Lung (tissue), 12 donors: ENCODE results near the gene GBF1. TPM values are rescaled to one million over a fixed set of nuclear protein-coding genes. Genes with fewer than 3 reads are reported as not detected.

Source experiments
- ATAC-seq: fragments of 200-7000 bp; cut with Tn5 transposase; one replicate; pipeline ENCODE4 v1.9.1; 2020; ENCODE audit warnings: moderate number of reproducible peaks; ENCODE audit not compliant: insufficient read depth, low FRiP score
- DNase-seq, 3 donors: peaks; one replicate each; pipeline ENCODE4 v3.0.0-alpha.2; 2013 to 2017
- H3K27ac ChIP-seq, 2 donors: one replicate each; pipeline ENCODE4 v1.5.1; 2013; ENCODE audit warnings: mild to moderate bottlenecking in 2 of 2, moderate library complexity in 2 of 2, control low read depth in 1 of 2, inconsistent platforms in 1 of 2, low read depth in 1 of 2, low read length in 1 of 2
- H3K27me3 ChIP-seq, 3 donors: one replicate each; pipeline ENCODE4 v1.5.1; 2013; ENCODE audit warnings: low read length in 2 of 3; ENCODE audit not compliant: control insufficient read depth in 3 of 3, insufficient read depth in 3 of 3
- H3K36me3 ChIP-seq, 4 donors: one replicate each; pipeline ENCODE4 v1.5.1; 2013; ENCODE audit warnings: low read length in 4 of 4, mild to moderate bottlenecking in 1 of 4, moderate library complexity in 1 of 4; ENCODE audit not compliant: control insufficient read depth in 4 of 4, insufficient read depth in 4 of 4
- H3K4me1 ChIP-seq, 5 donors: one replicate each; pipeline ENCODE4 v1.5.1; 2013; ENCODE audit warnings: low read length in 5 of 5, mild to moderate bottlenecking in 2 of 5, moderate library complexity in 1 of 5; ENCODE audit not compliant: control insufficient read depth in 5 of 5, insufficient read depth in 5 of 5
- H3K4me3 ChIP-seq: one replicate; pipeline ENCODE4 v1.5.1; 2013; ENCODE audit warnings: mild to moderate bottlenecking, control low read depth, moderate library complexity
- H3K9ac ChIP-seq, 2 donors: one replicate each; pipeline ENCODE4 v1.5.1; 2013; ENCODE audit warnings: low read length in 2 of 2, control low read depth in 1 of 2; ENCODE audit not compliant: insufficient read depth in 1 of 2
- H3K9me3 ChIP-seq, 4 donors: one replicate each; pipeline ENCODE4 v1.5.1; 2013; ENCODE audit warnings: low read length in 3 of 4, mild to moderate bottlenecking in 1 of 4, moderate library complexity in 1 of 4; ENCODE audit not compliant: control insufficient read depth in 4 of 4, insufficient read depth in 3 of 4
- CTCF ChIP-seq: IDR thresholded peaks from 2 replicates; pipeline ENCODE4 v1.5.1; 2012; ENCODE audit warnings: mild to moderate bottlenecking; ENCODE audit errors: control extremely low read depth, extremely low read depth
- WGBS, 2 donors: extraction: QIAGEN DNeasy Blood & Tissue Kit; methylation state at CpG; one replicate each; pipeline ENCODE4 v1.1.7; 2013; 5-methylcytosine and 5-hydroxymethylcytosine counted together
- polyA plus RNA-seq, 2 donors: library from polyadenylated mRNA; stranded (reverse); fragments of 200-250 nt; gene quantifications; one replicate each; pipeline ENCODE4 v1.2.1, GENCODE V29; 2013
- total RNA-seq, 2 donors: library from RNA; depleted of rRNA in 1 of 2; stranded (reverse); fragments of >200 nt in 1 of 2; gene quantifications; one replicate each; pipeline ENCODE4 v1.2.1, GENCODE V29; 2014 to 2021
- donor health status: control.
- donor health status: control.
- donor health status: Bipolar disorder and iron deficiency.
- donor health status: healthy.
- donor health status: DM: yes; HTN: yes; CAD: no.

The GBF1 gene
- total and polyA plus RNA-seq, 4 donors = 11.6 to 48.5 (median 25.4) TPM

- Histone ChIP-seq H3K27ac (no peak overlapping the region), H3K4me1 (peaks cover 3 to 16% (median 8%) of the 10 kb centered on the region in 5 donors), H3K27me3 (peaks cover 5 to 34% (median 10%) of the 10 kb centered on the region in 3 donors), H3K4me3 (no peak overlapping the region), H3K9me3 (no peaks in the 10 kb centered on the region), H3K36me3 (no peaks in the 10 kb centered on the region), H3K9ac (no peak overlapping the region)
- no peak for TF ChIP-seq CTCF
- 77 to 86% methylated on average over 9 of the region's 9 CpGs for WGBS, 2 donors
- ATAC-seq (no peak), DNase-seq (no peak)
These were observed 171.0 kb downstream of the GBF1 start for GRCh38 chr10:102416283-102416682.

- WGBS, 2 donors = 85 to 91% methylated on average over 20 of the region's 20 CpGs
These were observed 171.4 kb downstream of the GBF1 start for GRCh38 chr10:102416695-102417094.

GRCh38 chr10:102418622-102419268 is 173.4 kb downstream of the GBF1 start, which contains the start of gene PSD:
PSD (minus strand) TSS chr10:102418785; CDS start chr10:102417038, 1,747 bp downstream.
- H3K4me3 ChIP-seq = no peak within 1 kb of the TSS
- WGBS, 2 donors = 4 to 6% methylated on average over 44 to 45 of the region's 45 CpGs
- no peak for DNase-seq
- no peak for TF ChIP-seq CTCF
- H3K4me1 ChIP-seq = peaks cover 0 to 28% (median 16%) of the 10 kb centered on the region in 5 donors
- ATAC-seq = no peak
- peaks cover 0 to 9% (median 3%) of the 10 kb centered on the region in 4 donors for H3K36me3 ChIP-seq
- H3K9me3 ChIP-seq = no peaks in the 10 kb centered on the region
- H3K9ac ChIP-seq = no peak within 1 kb of the TSS
- H3K27ac ChIP-seq = no peak within 1 kb of the TSS
- peaks cover 1 to 23% (median 10%) of the 10 kb centered on the region in 3 donors for H3K27me3 ChIP-seq

More at GRCh38 chr10:102416695-102417094, 171.4 kb downstream of the GBF1 start:
- ATAC-seq = no peak
- no peak for DNase-seq
- Histone ChIP-seq H3K9me3 (no peaks in the 10 kb centered on the region), H3K36me3 (no peaks in the 10 kb centered on the region), H3K27ac (no peak overlapping the region), H3K4me3 (no peak overlapping the region), H3K4me1 (peaks cover 0 to 16% (median 8%) of the 10 kb centered on the region in 5 donors), H3K27me3 (peaks cover 5 to 30% (median 10%) of the 10 kb centered on the region in 3 donors), H3K9ac (no peak overlapping the region)
- TF ChIP-seq CTCF = no peak
